ENCODE results near the gene MADCAM1. TPM values are rescaled to one million over a fixed set of nuclear protein-coding genes. Genes with fewer than 3 reads are reported as not detected.

MADCAM1 gene
- total RNA-seq, 5 donors from 2014 or later (not counting 1 experiment from before 2014, with no cell fraction given) = 0.40 to 1.6 (median 1.4) TPM

DNA sequence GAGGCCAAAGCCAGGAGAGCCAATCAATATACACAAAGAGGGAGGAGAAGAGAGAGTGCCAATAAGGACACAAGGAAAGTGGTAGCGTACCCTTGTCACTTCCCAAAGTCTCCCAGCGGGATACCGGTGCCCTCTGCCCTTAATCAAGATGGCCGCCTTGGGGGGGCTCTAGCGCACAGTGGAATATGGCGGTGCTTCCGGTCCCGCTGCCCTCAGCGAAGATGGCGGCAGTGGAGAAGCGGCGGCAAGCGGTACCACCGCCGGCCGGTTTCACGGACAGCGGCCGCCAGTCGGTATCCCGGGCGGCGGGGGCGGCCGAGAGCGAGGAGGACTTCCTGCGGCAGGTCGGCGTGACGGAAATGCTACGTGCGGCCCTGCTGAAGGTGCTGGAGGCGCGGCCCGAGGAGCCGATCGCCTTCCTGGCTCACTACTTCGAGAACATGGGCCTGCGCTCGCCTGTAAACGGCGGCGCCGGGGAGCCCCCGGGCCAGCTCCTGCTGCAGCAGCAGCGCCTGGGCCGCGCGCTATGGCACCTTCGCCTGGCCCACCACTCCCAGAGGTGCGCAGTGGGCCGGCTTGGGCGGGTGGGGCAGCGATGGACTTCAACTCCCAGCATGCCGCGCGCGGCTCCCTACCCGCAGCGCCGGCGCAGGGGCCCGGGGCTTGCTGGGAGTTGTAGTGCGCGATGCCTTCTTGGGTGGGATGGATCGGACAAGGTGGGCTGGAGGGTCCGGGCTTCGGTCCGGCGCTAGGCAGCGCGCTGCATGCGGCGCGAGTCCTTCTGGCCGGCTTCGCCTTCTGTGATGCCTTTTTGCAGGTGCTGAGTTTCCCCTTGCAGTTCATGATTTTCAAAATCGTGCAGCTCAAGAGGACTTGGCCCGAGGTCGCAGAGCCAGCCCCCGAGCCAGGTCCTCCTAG lies 11.3 kb downstream of the MADCAM1 start, which contains the start of gene TPGS1:
TPGS1 (plus strand) TSS at position 212 of the 918 bp plus-strand sequence; CDS start at position 222, 10 bp downstream.
- H3K4me3 Mint-ChIP-seq = peak within 1 kb of the TSS; percentile 92 to 97 (median 96)
- Histone ChIP-seq H3K36me3 (ENCODE audit: control insufficient read depth in 2 of 2, extremely low read depth in 1 of 2, insufficient read depth in 1 of 2, low read length in 1 of 2) (peaks cover 0 to 4% of the 10 kb centered on the region in 2 donors), H3K9me3 (no peaks in the 10 kb centered on the region), H3K27me3 (replicated peaks in 1 of 2; ENCODE audit: control insufficient read depth in 2 of 2, extremely low read depth in 1 of 2, insufficient read depth in 2 of 2, low read length in 1 of 2) (no peaks in the 10 kb centered on the region), H3K27ac (ENCODE audit: low read length) (peak within 1 kb of the TSS; percentile 93), H3K4me1 (ENCODE audit: control insufficient read depth in 1 of 2, extremely low read depth in 1 of 2, insufficient read depth in 2 of 2, low read length in 2 of 2) (peaks cover 13 to 61% of the 10 kb centered on the region in 2 experiments), H3K4me3 (ENCODE audit: control insufficient read depth in 1 of 2, extremely low read depth in 1 of 2, low read length in 1 of 2) (peak within 1 kb of the TSS; percentile 79 to 86)
- H3K27me3 Mint-ChIP-seq = no peaks in the 10 kb centered on the region
- ATAC-seq (replicated peaks in 1 of 4) = peak; percentile 57 to 66 (median 63)
- H3K27ac Mint-ChIP-seq = peak within 1 kb of the TSS; percentile 99 to 100
- H3K36me3 Mint-ChIP-seq = no peaks in the 10 kb centered on the region
- WGBS (ENCODE audit: insufficient coverage) = under 1% methylated on average over 81 of the region's 81 CpGs
- ChIA-PET CTCF (interaction anchor here (0.6 to 1.4 kb wide), 9 partner anchors 8 to 25 kb away, joined by 3 to 10 read pairs (median 3); partner anchors contain the start of genes CDC34 (in 2 of the 2) and MADCAM1 (in 1 of the 2)), POLR2A (interaction anchor here in 1 of 2 donors (0.5 kb wide), 1 partner anchor 24 kb away, joined by 6 read pairs; no protein-coding TSS in a partner anchor)
- no peaks in the 10 kb centered on the region for H3K9me3 Mint-ChIP-seq
- DNase-seq = peak; percentile 34 to 92 (median 83)
- H3K4me1 Mint-ChIP-seq = peaks cover 43 to 59% (median 46%) of the 10 kb centered on the region in 3 donors

DNA sequence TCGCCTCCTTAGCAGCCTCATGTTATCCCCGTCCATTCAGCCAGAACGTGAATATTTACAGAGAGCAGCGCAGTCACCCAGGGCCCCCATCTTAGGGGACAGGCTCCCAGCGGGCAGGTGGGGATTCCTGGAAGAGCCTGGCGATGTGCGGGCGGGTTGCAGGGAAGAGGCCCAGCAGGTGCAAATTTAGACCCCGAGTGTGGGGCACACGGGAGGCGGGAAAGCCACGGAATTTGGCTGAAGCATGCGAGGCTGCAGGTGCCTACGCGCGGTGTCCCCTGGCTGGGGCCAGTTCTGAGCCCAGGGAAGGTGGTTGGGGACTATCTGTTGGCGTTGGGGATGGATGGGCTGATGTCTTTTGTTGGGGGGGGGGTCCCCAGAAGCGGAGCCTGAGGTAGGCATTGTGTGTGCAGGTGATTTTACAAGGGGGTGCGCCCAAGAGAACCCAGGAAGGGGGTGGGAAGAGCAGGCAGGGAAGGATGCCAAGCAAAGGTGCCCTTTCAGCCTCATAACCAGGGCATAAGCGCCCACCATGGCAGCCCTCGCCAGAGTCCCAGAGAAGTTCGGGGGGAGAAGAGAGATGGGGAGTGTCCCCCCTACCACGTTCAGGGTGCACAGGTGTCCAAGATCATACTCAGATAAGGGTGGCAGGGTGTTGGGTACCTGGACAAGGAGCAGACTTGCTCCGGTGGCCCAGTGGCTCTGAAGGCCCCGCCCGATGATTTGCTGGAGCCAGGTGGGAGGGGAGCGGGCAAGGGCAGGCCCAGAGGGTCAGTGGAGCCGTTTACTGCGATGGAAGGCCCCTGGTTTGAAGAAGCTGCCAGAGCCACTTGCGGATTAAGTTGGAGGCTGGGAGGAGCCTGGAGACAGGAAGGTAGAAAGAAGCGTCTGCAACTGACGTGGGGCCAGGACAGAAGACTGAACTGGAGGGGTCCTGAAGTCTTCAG lies 12.2 kb downstream of the MADCAM1 start:
- H3K4me3 ChIP-seq (ENCODE audit: control insufficient read depth in 1 of 2, extremely low read depth in 1 of 2, low read length in 1 of 2) = peak overlapping the region; percentile 79 to 86
- peaks cover 15 to 70% of the 10 kb centered on the region in 2 experiments for H3K4me1 ChIP-seq (ENCODE audit: control insufficient read depth in 1 of 2, extremely low read depth in 1 of 2, insufficient read depth in 2 of 2, low read length in 2 of 2)
- H3K9me3 Mint-ChIP-seq = no peaks in the 10 kb centered on the region
- CTCF ChIA-PET = interaction anchor here in 1 of 2 donors (0.6 kb wide), 1 partner anchor 22 kb away, joined by 3 read pairs; no protein-coding TSS in a partner anchor
- H3K4me1 Mint-ChIP-seq = peaks cover 43 to 63% (median 46%) of the 10 kb centered on the region in 3 donors
- H3K4me3 Mint-ChIP-seq = peak overlapping the region; percentile 92 to 97 (median 96)
- H3K27me3 ChIP-seq (replicated peaks in 1 of 2; ENCODE audit: control insufficient read depth in 2 of 2, extremely low read depth in 1 of 2, insufficient read depth in 2 of 2, low read length in 1 of 2) = no peaks in the 10 kb centered on the region
- POLR2A ChIA-PET = no interaction called here
- H3K27ac ChIP-seq (ENCODE audit: low read length) = peak overlapping the region; percentile 93
- no peaks in the 10 kb centered on the region for H3K27me3 Mint-ChIP-seq
- ATAC-seq (replicated peaks in 1 of 4) (no peak), DNase-seq (no peak)
- 63% methylated on average over 20 of the region's 32 CpGs for WGBS (ENCODE audit: insufficient coverage)
- no peaks in the 10 kb centered on the region for H3K9me3 ChIP-seq
- H3K36me3 ChIP-seq (ENCODE audit: control insufficient read depth in 2 of 2, extremely low read depth in 1 of 2, insufficient read depth in 1 of 2, low read length in 1 of 2) = peaks cover 0 to 4% of the 10 kb centered on the region in 2 donors
- H3K27ac Mint-ChIP-seq = peak overlapping the region; percentile 89 to 99
- no peaks in the 10 kb centered on the region for H3K36me3 Mint-ChIP-seq

DNA sequence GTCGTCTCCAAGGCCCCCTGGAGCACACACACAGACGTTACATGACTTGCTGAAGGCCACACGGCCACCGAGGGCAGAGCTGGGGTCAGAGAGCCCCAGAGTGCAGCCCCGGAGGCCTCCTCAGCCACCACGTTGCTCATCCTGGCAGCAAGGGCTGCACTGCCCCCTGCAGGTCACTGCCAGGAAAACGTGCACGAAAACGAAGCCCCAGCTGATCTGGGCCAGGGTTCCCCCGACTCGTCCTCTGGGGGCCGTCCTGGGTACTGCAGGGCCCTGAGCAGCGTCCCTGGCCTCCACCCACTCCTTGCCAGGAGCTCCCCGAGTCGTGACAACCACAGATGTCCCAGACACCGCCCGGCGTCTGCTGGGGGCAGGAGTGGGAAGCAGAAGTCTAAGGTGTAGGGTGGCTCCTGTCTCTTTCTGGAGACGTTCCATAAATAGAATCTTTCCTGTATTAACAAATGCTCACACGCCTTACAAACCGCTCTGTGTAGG lies 14.4 kb downstream of the MADCAM1 start:
- POLR2A ChIA-PET = interaction anchor here in 1 of 2 donors (0.6 to 0.9 kb wide), 2 partner anchors 22 to 758 kb away, joined by 3 to 7 read pairs; partner anchors contain the start of gene CIRBP
- H3K9me3 Mint-ChIP-seq = no peaks in the 10 kb centered on the region
- peaks cover 46 to 62% (median 53%) of the 10 kb centered on the region in 3 donors for H3K4me1 Mint-ChIP-seq
- peaks cover 15 to 77% of the 10 kb centered on the region in 2 experiments for H3K4me1 ChIP-seq (ENCODE audit: control insufficient read depth in 1 of 2, extremely low read depth in 1 of 2, insufficient read depth in 2 of 2, low read length in 2 of 2)
- H3K36me3 Mint-ChIP-seq = peaks cover 5% of the 10 kb centered on the region
- 0% methylated on average over 15 of the region's 21 CpGs for WGBS (ENCODE audit: insufficient coverage)
- CTCF ChIA-PET = interaction anchor here (0.6 to 2.4 kb wide), 6 partner anchors 12 to 73 kb away, joined by 3 to 36 read pairs (median 4); partner anchors contain the start of genes BSG (in 1 of the 2) and CDC34 (in 1 of the 2)
- no peaks in the 10 kb centered on the region for H3K9me3 ChIP-seq
- ATAC-seq (replicated peaks in 1 of 4) (peak; percentile 34 to 56 (median 44)), DNase-seq (peak; percentile 86 to 97 (median 91))
- H3K27me3 Mint-ChIP-seq = no peaks in the 10 kb centered on the region
- peak overlapping the region; percentile 98 for H3K27ac ChIP-seq (ENCODE audit: low read length)
- H3K36me3 ChIP-seq (ENCODE audit: control insufficient read depth in 2 of 2, extremely low read depth in 1 of 2, insufficient read depth in 1 of 2, low read length in 1 of 2) = peaks cover 0 to 13% of the 10 kb centered on the region in 2 donors
- no peaks in the 10 kb centered on the region for H3K27me3 ChIP-seq (replicated peaks in 1 of 2; ENCODE audit: control insufficient read depth in 2 of 2, extremely low read depth in 1 of 2, insufficient read depth in 2 of 2, low read length in 1 of 2)
- H3K27ac Mint-ChIP-seq = peak overlapping the region; percentile 97 to 99
- peak overlapping the region; percentile 78 to 96 (median 82) for H3K4me3 Mint-ChIP-seq
- H3K4me3 ChIP-seq (ENCODE audit: control insufficient read depth in 1 of 2, extremely low read depth in 1 of 2, low read length in 1 of 2) = peak overlapping the region; percentile 36 to 48

DNA sequence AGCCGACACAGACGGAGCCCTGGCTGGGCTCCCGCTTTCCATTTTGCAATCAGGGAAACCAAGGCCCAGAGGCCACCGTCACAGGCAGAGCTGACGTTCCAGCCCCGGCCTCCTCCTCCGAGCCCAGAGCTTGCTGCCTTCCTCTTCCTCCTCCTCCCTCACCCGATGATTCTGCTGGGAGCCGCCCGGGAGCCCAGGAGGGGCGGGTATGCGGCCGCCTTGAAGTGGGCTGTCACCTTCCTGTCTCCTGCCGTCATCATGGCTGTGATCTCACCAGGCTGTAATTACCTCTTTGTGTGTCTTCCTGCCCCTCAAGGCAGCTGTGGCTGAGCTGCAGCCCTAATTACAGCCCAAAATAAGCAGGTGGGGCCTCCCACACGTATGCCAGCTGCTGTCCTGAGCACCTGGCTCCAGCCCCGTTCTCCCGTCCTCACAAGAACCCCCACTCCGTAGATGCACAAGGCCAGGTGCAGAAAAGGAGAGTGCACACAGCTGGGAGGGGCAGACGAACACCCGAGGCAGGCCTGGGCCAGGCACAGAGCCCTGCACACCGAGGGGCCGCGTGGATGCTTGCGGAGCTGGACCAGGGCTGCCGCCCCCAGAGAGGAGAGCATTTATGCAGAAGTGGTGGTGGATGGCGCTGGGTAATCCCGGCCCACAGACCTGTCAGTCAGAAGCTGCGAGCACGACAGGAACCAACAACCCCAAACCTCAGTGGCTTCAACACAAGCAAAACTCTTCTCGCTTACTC lies 15.0 kb downstream of the MADCAM1 start:
- Mint-ChIP-seq H3K4me1 (peaks cover 46 to 62% (median 55%) of the 10 kb centered on the region in 3 donors), H3K4me3 (peak overlapping the region; percentile 78 to 96 (median 82)), H3K9me3 (no peaks in the 10 kb centered on the region), H3K36me3 (peaks cover 5% of the 10 kb centered on the region), H3K27ac (peak overlapping the region; percentile 97 to 99), H3K27me3 (no peaks in the 10 kb centered on the region)
- peak overlapping the region; percentile 33 to 48 for H3K4me3 ChIP-seq (ENCODE audit: control insufficient read depth in 1 of 2, extremely low read depth in 1 of 2, low read length in 1 of 2)
- ATAC-seq (replicated peaks in 1 of 4) (peak; percentile 61 to 70 (median 63)), DNase-seq (peak; percentile 67 to 97 (median 91))
- CTCF ChIA-PET = interaction anchor here (0.6 to 2.4 kb wide), 6 partner anchors 11 to 102 kb away, joined by 3 to 36 read pairs (median 4); partner anchors contain the start of genes BSG (in 1 of the 2), C2CD4C (in 1 of the 2) and CDC34 (in 1 of the 2)
- H3K27me3 ChIP-seq (replicated peaks in 1 of 2; ENCODE audit: control insufficient read depth in 2 of 2, extremely low read depth in 1 of 2, insufficient read depth in 2 of 2, low read length in 1 of 2) = no peaks in the 10 kb centered on the region
- no peaks in the 10 kb centered on the region for H3K9me3 ChIP-seq
- peaks cover 0 to 13% of the 10 kb centered on the region in 2 donors for H3K36me3 ChIP-seq (ENCODE audit: control insufficient read depth in 2 of 2, extremely low read depth in 1 of 2, insufficient read depth in 1 of 2, low read length in 1 of 2)
- 0% methylated on average over 20 of the region's 30 CpGs for WGBS (ENCODE audit: insufficient coverage)
- H3K27ac ChIP-seq (ENCODE audit: low read length) = peak overlapping the region; percentile 98
- peaks cover 15 to 72% of the 10 kb centered on the region in 2 experiments for H3K4me1 ChIP-seq (ENCODE audit: control insufficient read depth in 1 of 2, extremely low read depth in 1 of 2, insufficient read depth in 2 of 2, low read length in 2 of 2)
- POLR2A ChIA-PET = interaction anchor here in 1 of 2 donors (0.6 to 0.9 kb wide), 2 partner anchors 21 to 758 kb away, joined by 3 to 7 read pairs; partner anchors contain the start of gene CIRBP

Measured in T-cell (primary cell).